Left ventricle myocardium superior (tissue), 1 donor: ENCODE results near the gene FAF1. TPM values are rescaled to one million over a fixed set of nuclear protein-coding genes. Genes with fewer than 3 reads are reported as not detected.
"Not testable (repeated sequence)": the region's sequence is repeated elsewhere in the genome, so short reads cannot be mapped to it uniquely, and the experiment has no call there.

ENCODE experiments used
- ATAC-seq: fragments of 200-7000 bp; cut with Tn5 transposase; one replicate; pipeline ENCODE4 v1.9.1; 2020; ENCODE audit warnings: mild to moderate bottlenecking, moderate library complexity
- DNase-seq: peaks from one replicate; pipeline ENCODE4 v3.0.0-alpha.2; 2020
- intact Hi-C: fragments of 100-400 bp; cut with micrococcal nuclease; formaldehyde crosslinking; loops from one replicate; pipeline ENCODE4 v1.11.0; 2022
- long read RNA-seq: library from polyadenylated mRNA; unstranded; transcript quantifications from one replicate; pipeline ENCODE4 v2.0.0, GENCODE V29; 2021
- total RNA-seq: library from RNA; stranded (reverse); fragmentation: NEBNext Ultra II Directional; extraction: Animal tissue kit (Norgen Biotek cat#: 25700); gene quantifications from one replicate; pipeline ENCODE4 v1.2.1, GENCODE V29; 2021
- donor health status: DM: no; HTN: yes; CAD: no; lungs with severe emphysema.

Gene FAF1
- total RNA-seq = 99.2 TPM
- long read RNA-seq, full-length matches to known transcripts = 170 of 200 reads
- long read RNA-seq, partial matches to known transcripts = 16 of 200 reads
- long read RNA-seq, other reads (novel, unspliced or antisense) = 14 of 200 reads

DNA sequence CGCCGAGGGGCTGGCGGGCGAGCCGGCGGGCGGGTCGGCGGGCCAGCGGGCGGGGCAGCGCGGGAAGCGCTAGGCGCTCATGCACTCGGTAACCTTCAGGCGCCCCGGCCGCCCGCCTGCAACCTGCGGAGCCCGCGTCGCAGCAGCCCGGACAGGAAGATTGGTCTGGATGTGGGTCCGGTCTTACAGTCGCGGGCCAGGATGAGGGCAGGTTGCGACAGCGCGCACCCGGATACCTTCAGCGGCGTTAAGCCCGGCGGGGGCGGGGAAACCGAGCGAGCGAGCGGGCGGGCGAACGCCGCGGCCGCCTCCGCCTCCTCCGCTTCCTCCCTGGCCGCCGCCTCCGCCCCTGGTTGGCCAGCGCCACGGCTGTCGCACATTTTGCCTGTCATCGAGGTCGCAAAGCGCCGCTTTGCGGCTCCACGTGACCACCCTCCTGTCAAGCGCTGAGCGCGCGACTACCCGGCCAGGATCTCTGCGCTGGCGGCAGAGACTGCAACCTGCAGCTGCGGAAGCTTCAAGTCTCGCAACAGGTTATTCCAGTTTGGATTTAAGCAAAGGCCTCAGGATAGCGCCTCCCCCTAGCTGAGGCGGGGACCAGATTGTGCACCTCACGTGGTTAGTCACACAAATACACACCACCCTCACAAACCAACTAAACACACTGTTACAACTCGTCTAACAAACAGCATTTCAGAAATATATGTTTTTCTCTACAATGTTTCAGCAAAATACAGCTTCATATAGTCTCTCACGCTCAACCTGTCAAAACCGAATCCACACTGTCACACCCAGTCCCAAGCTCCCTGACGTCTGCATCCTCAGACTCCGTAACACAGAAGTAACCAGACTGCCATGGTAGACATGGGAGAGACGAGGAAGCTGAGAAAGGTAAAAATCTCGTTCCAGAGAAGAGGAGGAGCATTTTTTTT, at the start of gene FAF1:
TSS of gene FAF1 (minus strand) at position 355 of the 932 bp plus-strand sequence. CDS start 456 bp downstream, outside the sequence.
- ATAC-seq (peak; percentile 98), DNase-seq (peak; percentile 98)
- intact Hi-C loops = no loop called here

DNA sequence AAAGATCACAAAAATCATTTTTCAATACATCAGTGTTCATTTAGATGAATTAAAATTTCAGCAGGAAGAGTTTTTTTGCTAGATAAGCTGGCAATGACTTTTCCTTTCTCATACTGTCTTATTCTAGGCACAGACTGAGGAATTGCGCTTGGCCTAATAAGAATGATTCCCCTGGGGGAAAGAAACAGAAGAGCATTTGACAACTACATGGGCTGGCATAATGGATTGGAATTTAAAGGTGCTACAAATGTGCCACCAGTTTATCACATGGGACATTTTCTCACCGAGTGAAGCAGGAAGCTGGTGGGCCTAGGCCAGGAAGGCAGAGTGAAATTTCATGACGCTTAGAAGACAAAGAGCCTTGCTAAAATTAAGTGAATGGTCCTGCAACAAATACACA, 49.3 kb upstream of the FAF1 start:
- intact Hi-C loops = no loop called here
- ATAC-seq = no peak
- no peak for DNase-seq

DNA sequence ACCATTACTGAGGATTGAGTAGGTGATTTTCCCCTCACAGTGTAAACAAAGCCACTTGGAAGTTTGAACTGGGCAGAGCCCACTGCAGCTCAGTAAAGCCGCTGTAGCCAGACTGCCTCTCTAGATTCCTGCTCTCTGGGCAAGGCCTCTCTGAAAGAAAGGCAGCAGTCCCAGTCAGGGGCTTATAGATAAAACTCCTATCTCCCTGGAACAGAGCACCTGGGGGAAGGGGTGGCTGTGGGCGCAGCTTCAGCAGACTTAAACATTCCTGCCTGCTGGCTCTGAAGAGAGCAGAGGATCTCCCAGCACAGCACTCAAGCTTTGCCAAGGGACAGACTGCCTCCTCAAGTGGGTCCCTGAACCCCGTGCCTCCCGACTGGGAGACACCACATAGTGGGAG, 45.5 kb upstream of the FAF1 start:
- intact Hi-C loops, ATAC-seq: not testable (repeated sequence)

DNA sequence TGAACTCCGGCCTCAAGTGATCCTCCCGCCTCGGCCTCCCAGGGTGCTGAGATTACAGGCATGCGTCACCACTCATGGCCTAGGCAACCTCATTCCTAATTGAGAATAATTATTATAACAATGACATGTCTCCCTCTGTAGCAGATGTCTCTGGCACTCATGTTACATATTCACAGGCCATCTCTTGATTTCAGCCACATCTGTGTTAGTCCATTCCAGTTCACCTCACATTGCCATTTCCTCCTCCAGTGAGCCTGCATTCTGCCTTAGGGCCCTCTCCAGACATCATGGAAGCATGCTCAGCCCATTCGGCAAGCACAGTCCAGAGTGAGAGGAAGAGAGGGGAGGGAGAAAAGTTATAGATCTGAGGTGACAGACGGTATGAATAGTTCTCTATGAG, 42.4 kb upstream of the FAF1 start:
- DNase-seq = no peak
- ATAC-seq = no peak
- intact Hi-C loops = no loop called here

More for the DNA sequence above, 45.5 kb upstream of the FAF1 start:
- not testable (repeated sequence) for DNase-seq

DNA sequence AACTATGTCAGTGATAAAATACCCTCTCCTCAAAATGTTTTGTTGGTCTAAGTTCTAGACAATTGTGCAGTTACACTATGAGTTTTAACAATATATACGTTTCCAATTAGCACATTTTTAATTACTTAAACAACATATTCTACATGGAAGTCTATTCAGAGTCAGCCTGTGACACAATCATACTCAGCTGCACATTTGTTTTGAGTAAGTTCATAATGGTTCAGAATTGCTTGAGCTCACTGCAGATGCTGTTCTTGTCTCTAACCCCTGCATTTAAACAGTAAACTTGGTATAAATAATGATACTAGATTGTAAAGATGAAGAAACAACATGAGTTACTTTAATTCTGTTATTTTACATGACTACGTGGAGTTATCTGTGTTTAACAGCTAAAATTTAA, 40.6 kb upstream of the FAF1 start:
- DNase-seq (no peak), ATAC-seq (no peak)
- intact Hi-C loops = no loop called here

DNA sequence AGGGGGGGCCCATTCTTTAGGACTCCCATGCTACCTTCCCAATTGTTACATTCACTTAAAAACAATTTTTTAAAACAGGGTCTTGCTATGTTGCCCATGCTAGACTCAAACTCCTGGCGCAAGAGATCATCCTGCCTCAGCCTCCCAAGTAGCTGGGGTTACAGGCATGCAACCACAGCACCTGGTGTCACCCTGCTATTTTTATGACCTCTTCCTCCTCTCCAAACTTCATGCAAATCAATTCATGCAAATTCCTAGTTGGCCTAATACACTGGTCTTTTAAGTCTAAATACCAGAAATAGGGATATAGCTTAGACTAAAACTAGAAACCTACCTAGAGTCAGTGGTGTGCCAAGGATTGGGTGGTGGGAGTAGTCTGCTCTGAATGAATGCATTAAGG, 40.1 kb upstream of the FAF1 start:
- DNase-seq = no peak
- ATAC-seq = no peak
- intact Hi-C loops = no loop called here

DNA sequence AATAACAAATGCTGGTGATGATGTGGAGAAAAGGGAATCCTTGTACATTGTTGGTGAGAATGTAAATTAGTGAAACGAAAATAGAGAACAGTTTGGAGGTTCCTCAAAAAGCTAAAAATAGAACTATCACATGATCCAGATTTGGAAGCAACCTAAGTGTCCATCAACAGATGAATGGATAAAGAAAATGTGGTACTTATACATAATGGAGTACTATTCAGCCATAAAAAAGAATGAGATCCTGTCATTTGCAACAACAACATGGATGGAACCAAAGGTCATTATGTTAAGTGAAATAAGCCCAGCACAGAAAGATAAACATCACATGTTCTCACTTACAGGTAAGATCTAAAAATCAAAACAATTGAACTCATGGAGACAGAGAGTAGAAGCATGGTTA, 39.3 kb upstream of the FAF1 start:
- intact Hi-C loops, ATAC-seq, DNase-seq: not testable (repeated sequence)

DNA sequence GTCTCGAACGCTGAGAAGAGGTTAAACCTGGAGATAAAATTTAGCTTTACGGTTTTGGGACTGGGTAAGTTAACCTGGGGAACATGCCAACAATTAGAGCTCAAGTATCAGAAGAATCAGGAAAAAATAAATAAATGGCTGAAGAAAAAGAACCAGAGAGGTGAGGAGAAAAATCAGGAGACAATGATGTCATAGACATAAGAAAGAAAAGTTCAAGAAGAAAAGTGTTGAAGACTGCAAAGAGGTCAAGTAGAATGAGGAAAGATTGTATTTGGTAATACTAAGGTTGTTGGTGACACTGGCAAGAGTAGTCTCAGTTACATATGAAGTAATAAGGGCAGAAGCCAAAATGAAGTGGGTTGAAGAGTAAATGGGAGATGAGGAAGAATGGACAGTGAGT, 36.0 kb upstream of the FAF1 start:
- DNase-seq = no peak
- ATAC-seq = no peak
- intact Hi-C loops = no loop called here

DNA sequence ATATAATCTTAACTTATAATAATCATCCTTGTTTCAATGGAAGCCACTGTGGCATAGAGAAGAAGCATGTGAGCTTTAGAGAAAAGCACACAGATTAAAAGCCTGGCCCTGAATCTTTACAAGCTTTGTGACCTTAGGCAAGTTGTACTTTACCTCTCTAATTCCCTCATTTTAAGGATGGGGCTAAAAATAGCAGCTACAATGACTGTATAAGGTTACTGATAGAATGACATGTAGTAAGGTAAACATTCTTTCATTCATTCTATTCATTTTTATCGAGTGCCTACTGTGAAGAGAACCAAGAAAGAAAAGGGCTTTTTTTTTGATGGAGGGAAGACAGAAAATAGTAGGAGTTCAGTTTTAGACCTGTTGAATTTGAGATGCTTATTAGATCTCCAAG, 35.6 kb upstream of the FAF1 start:
- intact Hi-C loops = no loop called here
- DNase-seq = no peak

DNA sequence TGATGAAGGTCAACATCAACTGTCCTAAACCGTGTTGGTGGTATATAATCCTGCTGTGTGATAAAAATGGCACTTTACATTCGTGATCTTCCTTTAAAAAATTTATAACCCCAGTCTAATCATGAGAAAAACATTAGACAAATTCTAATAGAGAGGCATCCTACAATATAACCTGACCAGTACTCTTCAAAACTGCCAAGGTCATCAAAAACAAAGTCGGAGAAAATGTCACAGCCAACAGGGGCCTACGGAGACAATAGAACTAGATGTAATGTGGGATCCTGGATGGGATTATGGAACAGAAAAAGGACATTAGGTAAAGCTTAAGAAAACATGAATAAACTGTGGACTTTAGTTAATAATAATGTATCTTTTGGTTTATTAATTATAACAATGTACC, 34.9 kb upstream of the FAF1 start:
- no peak for ATAC-seq
- intact Hi-C loops = no loop called here
- DNase-seq = no peak

More for the DNA sequence above, 35.6 kb upstream of the FAF1 start:
- ATAC-seq = no peak

DNA sequence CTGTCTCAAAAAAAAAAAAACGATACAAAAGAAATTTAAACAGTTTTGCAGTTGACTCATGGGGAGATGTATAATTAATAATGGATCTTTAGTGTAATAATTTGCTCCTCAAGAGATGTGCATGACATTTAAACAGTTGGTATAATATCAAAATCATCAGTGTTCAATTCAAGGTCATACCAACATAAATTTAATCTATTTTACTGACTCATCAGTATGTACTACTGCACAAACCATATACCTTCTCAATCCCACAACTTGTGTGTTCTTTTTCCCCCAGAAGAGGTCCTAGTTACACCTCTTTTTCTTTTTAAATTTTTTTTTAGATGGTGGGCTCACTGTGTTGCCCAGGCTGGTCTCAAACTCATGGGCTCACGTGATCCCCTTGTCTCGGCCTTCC, 33.6 kb upstream of the FAF1 start:
- no peak for ATAC-seq
- DNase-seq = no peak

DNA sequence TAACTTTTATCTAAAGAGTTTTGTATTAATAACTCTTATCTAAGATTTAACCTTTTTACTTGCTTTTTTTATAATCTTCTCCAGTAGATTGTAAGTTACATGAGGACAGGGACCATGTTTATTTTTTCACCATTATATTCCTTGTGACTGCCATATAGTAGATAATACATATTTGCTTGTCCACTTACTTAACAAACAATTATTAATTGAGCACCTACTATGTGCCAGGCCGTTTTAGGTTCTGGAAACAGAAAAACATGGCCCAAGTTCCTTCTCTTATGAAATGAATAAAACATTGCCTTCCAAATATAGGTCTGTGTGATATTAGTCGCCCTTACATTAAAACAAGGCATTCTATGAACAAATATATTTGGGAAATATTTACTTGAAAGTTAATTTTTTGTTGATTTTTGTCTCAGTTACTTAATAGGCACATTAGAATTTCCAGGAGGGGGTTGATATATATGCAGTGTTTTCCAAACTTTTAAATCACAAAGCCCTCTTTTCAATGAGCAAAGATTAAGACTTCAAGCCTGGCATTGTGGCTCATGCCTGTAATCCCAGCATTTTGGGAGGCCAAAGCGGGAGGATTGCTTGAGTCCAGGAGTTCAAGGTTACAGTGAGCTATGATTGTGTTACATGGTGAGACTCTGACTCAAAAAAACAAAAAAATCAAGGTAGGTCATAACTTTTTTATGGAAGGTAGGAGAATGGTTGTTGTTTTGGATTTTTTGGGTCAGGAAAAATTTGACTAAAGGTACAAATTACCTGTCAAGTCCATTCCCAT, 32.7 kb upstream of the FAF1 start:
- ATAC-seq (no peak), DNase-seq (no peak)
- intact Hi-C loops = no loop called here

More for the DNA sequence above, 33.6 kb upstream of the FAF1 start:
- intact Hi-C loops = no loop called here

DNA sequence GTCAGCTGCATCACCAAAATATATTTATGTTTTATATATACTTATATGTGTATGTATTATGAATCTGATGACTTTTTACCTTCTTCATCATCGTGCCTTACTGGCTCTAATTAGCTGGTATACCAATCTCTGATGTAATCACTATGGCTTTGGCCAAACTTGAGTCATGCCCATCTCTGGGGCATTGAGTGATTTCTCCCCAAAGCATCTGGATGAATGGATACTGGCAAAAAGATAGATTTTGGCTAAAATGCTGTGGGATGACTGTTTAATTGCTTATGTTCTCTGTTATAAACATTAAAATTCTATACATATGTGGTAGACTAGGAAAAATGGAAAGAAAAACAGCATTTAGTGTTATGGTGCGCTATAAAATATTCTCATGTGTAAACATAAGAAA, 29.6 kb upstream of the FAF1 start:
- intact Hi-C loops = no loop called here
- DNase-seq (no peak), ATAC-seq (no peak)

DNA sequence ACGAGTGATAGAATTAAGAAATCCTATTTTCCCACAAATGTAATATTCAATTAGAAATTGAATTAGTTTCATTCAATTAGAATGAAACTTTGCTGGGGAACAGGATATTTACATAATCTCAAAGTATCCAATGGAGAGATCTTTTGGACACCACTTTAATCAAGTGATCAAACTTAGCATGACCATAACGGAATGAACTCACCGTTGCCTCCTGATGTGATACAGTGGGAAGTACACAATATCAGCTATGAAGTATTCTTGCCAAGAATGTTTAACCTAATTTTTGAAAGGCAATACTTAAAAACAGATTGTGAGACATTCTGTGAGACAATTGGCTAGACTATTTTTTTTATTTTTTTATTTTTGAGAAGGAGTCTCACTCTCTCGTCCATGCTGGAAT, 26.6 kb upstream of the FAF1 start:
- ATAC-seq = no peak
- DNase-seq = no peak
- intact Hi-C loops = no loop called here

DNA sequence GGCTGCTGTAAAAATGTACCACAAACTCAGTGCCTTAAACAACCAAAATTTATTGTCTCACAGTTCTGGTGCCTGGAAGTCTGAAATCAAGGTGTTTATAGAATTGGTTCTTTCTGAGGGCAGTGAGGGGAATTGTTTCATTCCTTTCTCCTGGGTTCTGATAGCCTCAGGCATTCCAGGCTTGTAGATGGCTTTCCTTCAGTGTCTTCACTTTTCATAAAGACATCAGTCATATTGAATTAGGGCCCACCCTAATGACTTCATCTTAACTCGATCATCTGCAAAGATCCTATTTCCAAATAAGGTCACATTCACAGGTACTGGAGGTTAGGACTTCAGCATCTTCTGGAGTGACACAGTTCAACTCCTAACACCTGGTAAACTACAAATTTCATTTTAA, 25.0 kb upstream of the FAF1 start:
- intact Hi-C loops = no loop called here
- DNase-seq = no peak
- no peak for ATAC-seq

DNA sequence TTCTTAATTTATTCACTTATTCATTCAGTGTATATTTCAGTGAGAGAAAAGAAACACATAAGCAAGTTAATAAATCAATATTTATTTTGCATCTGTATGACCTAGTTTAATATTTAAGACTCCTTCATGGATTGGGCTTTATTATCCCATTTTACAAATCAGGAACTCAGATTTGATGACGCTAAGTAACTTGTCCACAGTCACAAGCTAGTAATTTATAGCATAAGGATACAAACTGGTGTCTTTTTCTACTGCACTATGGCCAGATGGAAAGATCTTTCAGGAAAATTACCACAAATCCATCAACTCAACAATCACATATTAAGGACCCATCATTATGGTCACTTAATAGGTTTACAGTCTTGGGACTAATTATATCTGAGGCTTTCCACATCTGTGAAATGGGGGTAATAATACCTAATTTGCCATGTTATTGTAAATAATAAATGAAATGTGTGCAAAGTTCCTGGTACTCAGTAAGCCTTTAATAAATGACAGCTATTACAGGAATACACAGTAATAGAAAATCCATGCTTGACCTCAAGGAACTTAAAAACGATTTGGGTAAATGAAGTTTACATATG, 23.2 kb upstream of the FAF1 start:
- intact Hi-C loops = no loop called here
- DNase-seq (no peak), ATAC-seq (no peak)

DNA sequence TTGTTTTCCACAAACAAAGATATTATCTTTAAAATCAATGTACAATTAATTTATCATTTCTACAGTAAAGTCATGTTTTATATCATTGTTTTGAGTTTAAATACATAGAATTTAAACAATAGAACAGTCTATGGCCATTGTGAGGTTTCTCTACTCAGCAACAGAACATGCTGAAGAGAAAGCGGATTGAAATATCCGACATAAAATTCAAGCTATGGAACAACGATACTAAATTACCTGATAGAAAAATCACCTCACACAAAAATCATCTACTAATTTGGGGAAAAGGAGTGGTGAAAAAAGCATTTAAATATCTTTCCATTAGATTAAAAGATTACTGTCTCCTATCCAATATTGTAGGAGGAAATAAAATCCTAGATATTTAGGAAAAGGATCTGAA, 22.5 kb upstream of the FAF1 start:
- intact Hi-C loops = no loop called here
- ATAC-seq (no peak), DNase-seq (no peak)

DNA sequence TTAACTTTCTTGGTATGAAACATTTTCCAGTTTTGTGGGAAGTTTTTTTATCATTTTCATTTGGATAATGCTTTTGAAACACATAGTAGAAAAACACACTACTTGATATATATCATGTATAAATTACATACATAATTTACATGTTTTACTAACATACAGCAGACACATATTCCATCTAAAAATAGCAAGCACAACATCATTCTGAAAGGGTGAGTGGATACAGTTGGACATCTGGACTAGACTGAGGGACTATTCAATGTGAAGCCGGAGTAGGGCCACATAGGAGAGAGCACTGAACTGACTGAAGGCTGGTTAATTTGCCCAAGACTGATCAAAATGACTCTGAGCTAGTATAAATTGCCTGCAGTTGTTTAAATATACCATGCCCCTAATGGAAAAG, 21.7 kb upstream of the FAF1 start:
- DNase-seq (no peak), ATAC-seq (no peak)
- intact Hi-C loops = no loop called here

DNA sequence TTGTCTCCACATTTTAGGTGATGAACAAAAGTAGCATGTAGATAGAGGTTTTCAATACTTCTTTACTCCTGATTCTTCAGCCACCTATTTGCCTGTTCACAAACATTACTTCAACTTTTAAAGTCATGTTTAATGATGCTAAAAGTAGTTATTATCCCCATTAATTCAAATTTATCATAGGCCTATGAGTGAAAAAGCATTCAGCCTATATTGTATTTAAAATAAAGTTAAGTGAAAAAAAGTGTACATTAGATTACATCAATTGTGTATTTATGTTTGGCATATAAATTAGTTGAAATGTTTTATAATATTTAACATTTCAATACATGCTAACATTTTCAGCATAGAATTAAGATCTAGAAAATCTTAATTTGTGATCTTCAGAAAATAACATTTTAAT, 20.4 kb upstream of the FAF1 start:
- ATAC-seq = no peak
- DNase-seq = no peak
- intact Hi-C loops = no loop called here

DNA sequence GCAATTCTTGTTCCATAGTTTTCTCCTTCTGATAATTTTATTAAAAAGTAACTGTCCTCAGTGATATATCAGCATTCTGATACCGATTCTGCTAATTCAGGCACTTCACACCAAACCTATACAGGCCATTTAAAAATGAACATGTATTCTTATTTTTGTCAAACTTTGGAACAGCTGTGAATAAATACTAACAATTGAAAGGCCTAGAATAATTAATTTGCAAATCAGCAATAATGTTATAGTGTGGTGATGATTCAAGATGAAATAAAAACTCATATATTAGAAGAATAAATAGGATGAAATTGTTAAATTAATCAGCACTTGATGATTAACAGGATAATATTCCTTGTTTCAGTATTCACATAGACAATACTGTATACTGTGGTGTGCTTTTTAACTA, 19.9 kb upstream of the FAF1 start:
- no peak for DNase-seq
- no peak for ATAC-seq
- intact Hi-C loops = no loop called here
